ENCODE data around the gene KRABD2.
"Not testable (repeated sequence)": the region's sequence is repeated elsewhere in the genome, so short reads cannot be mapped to it uniquely, and the experiment has no call there.

KRABD2 gene

GRCh38 chr17:8347001-8347400 is 29.5 kb downstream of the KRABD2 start:
- DNase-seq; H3K14ac ChIP-seq (ENCODE audit: low read length in 2 of 2); H3K4me1 ChIP-seq (ENCODE audit: control insufficient read depth, insufficient read depth, low read depth, low read length); H4K8ac ChIP-seq (ENCODE audit: low read length); H3K18ac ChIP-seq (ENCODE audit: low read depth in 1 of 2, low read length in 2 of 2); H3K4me2 ChIP-seq (ENCODE audit: low read length, poor library complexity, severe bottlenecking); H3K23ac ChIP-seq (ENCODE audit: low read length in 2 of 2); H3K9ac ChIP-seq (ENCODE audit: low read length); H2BK120ac ChIP-seq (ENCODE audit: low read depth, low read length); H3K4ac ChIP-seq (ENCODE audit: low read depth in 1 of 2, low read length in 2 of 2); H2BK15ac ChIP-seq (ENCODE audit: low read depth, poor library complexity, severe bottlenecking); H2AK5ac ChIP-seq (ENCODE audit: low read length, severe bottlenecking); H2BK12ac ChIP-seq (ENCODE audit: low read length in 2 of 2); H3K79me1 ChIP-seq (replicated peaks; ENCODE audit: low read length, poor library complexity, severe bottlenecking); H3K4me3 ChIP-seq (ENCODE audit: insufficient read depth in 1 of 2, low read depth in 1 of 2, low read length in 2 of 2); H3K27ac ChIP-seq (ENCODE audit: low read length, poor library complexity, severe bottlenecking); H2BK5ac ChIP-seq (ENCODE audit: low read depth, low read length, poor library complexity, severe bottlenecking); H3K36me3 ChIP-seq (ENCODE audit: control insufficient read depth in 1 of 2, insufficient read depth in 2 of 2, low read depth in 1 of 2, low read length in 2 of 2); H3K9me3 ChIP-seq (ENCODE audit: control insufficient read depth, low read length); H4K91ac ChIP-seq (ENCODE audit: low read length); H2AFZ ChIP-seq (ENCODE audit: low read depth, low read length): not testable (repeated sequence)
- WGBS: 97% methylated on average over 16 of the region's 25 CpGs
- H3K27me3 ChIP-seq (ENCODE audit: control insufficient read depth in 1 of 2, insufficient read depth in 1 of 2, low read length in 2 of 2): peaks cover 17 to 31% of the 10 kb centered on the region in 2 experiments

GRCh38 chr17:8345951-8346665 is 30.4 kb downstream of the KRABD2 start:
- Histone ChIP-seq H3K4ac (ENCODE audit: low read depth in 1 of 2, low read length in 2 of 2) (no peak overlapping the region), H3K27me3 (ENCODE audit: control insufficient read depth in 1 of 2, insufficient read depth in 1 of 2, low read length in 2 of 2) (peaks cover 17 to 31% of the 10 kb centered on the region in 2 experiments), H3K9me3 (ENCODE audit: control insufficient read depth, low read length) (peaks cover 2% of the 10 kb centered on the region), H3K36me3 (ENCODE audit: control insufficient read depth in 1 of 2, insufficient read depth in 2 of 2, low read depth in 1 of 2, low read length in 2 of 2) (no peaks in the 10 kb centered on the region), H3K4me3 (ENCODE audit: insufficient read depth in 1 of 2, low read depth in 1 of 2, low read length in 2 of 2) (no peak overlapping the region), H3K18ac (ENCODE audit: low read depth in 1 of 2, low read length in 2 of 2) (no peak overlapping the region), H3K9ac (ENCODE audit: low read length) (no peak overlapping the region), H3K23ac (ENCODE audit: low read length in 2 of 2) (no peak overlapping the region), H2BK5ac (ENCODE audit: low read depth, low read length, poor library complexity, severe bottlenecking) (no peak overlapping the region), H3K79me1 (replicated peaks; ENCODE audit: low read length, poor library complexity, severe bottlenecking) (no peaks in the 10 kb centered on the region), H4K8ac (ENCODE audit: low read length) (no peak overlapping the region), H3K4me2 (ENCODE audit: low read length, poor library complexity, severe bottlenecking) (no peak overlapping the region), H2BK120ac (ENCODE audit: low read depth, low read length) (no peak overlapping the region), H2BK15ac (ENCODE audit: low read depth, poor library complexity, severe bottlenecking) (no peak overlapping the region), H2AFZ (ENCODE audit: low read depth, low read length) (no peak overlapping the region), H4K91ac (ENCODE audit: low read length) (no peak overlapping the region), H3K27ac (ENCODE audit: low read length, poor library complexity, severe bottlenecking) (no peak overlapping the region), H3K14ac (ENCODE audit: low read length in 2 of 2) (peak overlapping the region in 1 of 2 experiments; percentile 7), H2AK5ac (ENCODE audit: low read length, severe bottlenecking) (no peak overlapping the region), H2BK12ac (ENCODE audit: low read length in 2 of 2) (no peak overlapping the region), H3K4me1 (ENCODE audit: control insufficient read depth, insufficient read depth, low read depth, low read length) (no peaks in the 10 kb centered on the region)
- no peak for DNase-seq
- 57% methylated on average over 1 of the region's 5 CpGs for WGBS

GRCh38 chr17:8345052-8345690 is 31.3 kb downstream of the KRABD2 start:
- DNase-seq: no peak
- H2BK12ac ChIP-seq (ENCODE audit: low read length in 2 of 2): no peak overlapping the region
- no peaks in the 10 kb centered on the region for H3K36me3 ChIP-seq (ENCODE audit: control insufficient read depth in 1 of 2, insufficient read depth in 2 of 2, low read depth in 1 of 2, low read length in 2 of 2)
- H3K4me2 ChIP-seq (ENCODE audit: low read length, poor library complexity, severe bottlenecking): no peak overlapping the region
- H3K23ac ChIP-seq (ENCODE audit: low read length in 2 of 2): no peak overlapping the region
- no peak overlapping the region for H2AFZ ChIP-seq (ENCODE audit: low read depth, low read length)
- H3K27me3 ChIP-seq (ENCODE audit: control insufficient read depth in 1 of 2, insufficient read depth in 1 of 2, low read length in 2 of 2): peaks cover 17 to 31% of the 10 kb centered on the region in 2 experiments
- H2BK5ac ChIP-seq (ENCODE audit: low read depth, low read length, poor library complexity, severe bottlenecking): no peak overlapping the region
- H3K27ac ChIP-seq (ENCODE audit: low read length, poor library complexity, severe bottlenecking): no peak overlapping the region
- no peak overlapping the region for H4K8ac ChIP-seq (ENCODE audit: low read length)
- no peaks in the 10 kb centered on the region for H3K4me1 ChIP-seq (ENCODE audit: control insufficient read depth, insufficient read depth, low read depth, low read length)
- H2AK5ac ChIP-seq (ENCODE audit: low read length, severe bottlenecking): no peak overlapping the region
- H3K14ac ChIP-seq (ENCODE audit: low read length in 2 of 2): no peak overlapping the region
- peaks cover 2% of the 10 kb centered on the region for H3K9me3 ChIP-seq (ENCODE audit: control insufficient read depth, low read length)
- no peak overlapping the region for H3K18ac ChIP-seq (ENCODE audit: low read depth in 1 of 2, low read length in 2 of 2)
- H3K4ac ChIP-seq (ENCODE audit: low read depth in 1 of 2, low read length in 2 of 2): no peak overlapping the region
- no peak overlapping the region for H2BK15ac ChIP-seq (ENCODE audit: low read depth, poor library complexity, severe bottlenecking)
- no peak overlapping the region for H2BK120ac ChIP-seq (ENCODE audit: low read depth, low read length)
- H3K9ac ChIP-seq (ENCODE audit: low read length): no peak overlapping the region
- H4K91ac ChIP-seq (ENCODE audit: low read length): no peak overlapping the region
- H3K4me3 ChIP-seq (ENCODE audit: insufficient read depth in 1 of 2, low read depth in 1 of 2, low read length in 2 of 2): no peak overlapping the region
- WGBS: 61% methylated on average over 5 of the region's 6 CpGs
- H3K79me1 ChIP-seq (replicated peaks; ENCODE audit: low read length, poor library complexity, severe bottlenecking): no peaks in the 10 kb centered on the region

- Histone ChIP-seq H2AFZ (ENCODE audit: low read depth, low read length) (no peak overlapping the region), H2AK5ac (ENCODE audit: low read length, severe bottlenecking) (no peak overlapping the region), H3K9ac (ENCODE audit: low read length) (no peak overlapping the region), H2BK15ac (ENCODE audit: low read depth, poor library complexity, severe bottlenecking) (no peak overlapping the region), H2BK12ac (ENCODE audit: low read length in 2 of 2) (no peak overlapping the region), H3K4ac (ENCODE audit: low read depth in 1 of 2, low read length in 2 of 2) (no peak overlapping the region), H3K18ac (ENCODE audit: low read depth in 1 of 2, low read length in 2 of 2) (no peak overlapping the region), H3K4me2 (ENCODE audit: low read length, poor library complexity, severe bottlenecking) (no peak overlapping the region), H3K9me3 (ENCODE audit: control insufficient read depth, low read length) (peaks cover 2% of the 10 kb centered on the region), H3K23ac (ENCODE audit: low read length in 2 of 2) (no peak overlapping the region), H3K27me3 (ENCODE audit: control insufficient read depth in 1 of 2, insufficient read depth in 1 of 2, low read length in 2 of 2) (peaks cover 24 to 36% of the 10 kb centered on the region in 2 experiments), H3K27ac (ENCODE audit: low read length, poor library complexity, severe bottlenecking) (no peak overlapping the region), H3K4me3 (ENCODE audit: insufficient read depth in 1 of 2, low read depth in 1 of 2, low read length in 2 of 2) (no peak overlapping the region), H3K4me1 (ENCODE audit: control insufficient read depth, insufficient read depth, low read depth, low read length) (peaks cover 5% of the 10 kb centered on the region), H4K8ac (ENCODE audit: low read length) (no peak overlapping the region), H2BK5ac (ENCODE audit: low read depth, low read length, poor library complexity, severe bottlenecking) (no peak overlapping the region), H2BK120ac (ENCODE audit: low read depth, low read length) (no peak overlapping the region), H4K91ac (ENCODE audit: low read length) (no peak overlapping the region), H3K79me1 (replicated peaks; ENCODE audit: low read length, poor library complexity, severe bottlenecking) (no peaks in the 10 kb centered on the region), H3K14ac (ENCODE audit: low read length in 2 of 2) (no peak overlapping the region), H3K36me3 (ENCODE audit: control insufficient read depth in 1 of 2, insufficient read depth in 2 of 2, low read depth in 1 of 2, low read length in 2 of 2) (no peaks in the 10 kb centered on the region)
- DNase-seq: no peak
- WGBS: 49% methylated on average over 4 of the region's 4 CpGs
These were observed 35.0 kb downstream of the KRABD2 start for GRCh38 chr17:8341456-8341855.
